Astrocyte (in vitro differentiated cells and primary cell): ENCODE results near the gene DEGS2. TPM values are rescaled to one million over a fixed set of nuclear protein-coding genes. Genes with fewer than 3 reads are reported as not detected.

Experiments
- DNase-seq: peaks from one replicate; pipeline ENCODE4 v3.0.0-alpha.2; 2010; ENCODE audit warnings: low read depth
- FAIRE-seq: peaks from 2 replicates; lab custom pipeline; 2011; peaks lifted over from hg19 to GRCh38; lab: Jason Lieb, UNC
- H2AFZ ChIP-seq: 2 replicates; pipeline ENCODE4 v1.6.0; 2012; ENCODE audit warnings: low read depth, low read length, inconsistent platforms
- H3K27ac ChIP-seq: 2 replicates; pipeline ENCODE4 v1.5.1; 2011; ENCODE audit warnings: low read depth, low read length, inconsistent platforms
- H3K27me3 ChIP-seq: 2 replicates; pipeline ENCODE4 v1.6.0; 2011; ENCODE audit warnings: low read length, inconsistent platforms; ENCODE audit not compliant: insufficient read depth
- H3K36me3 ChIP-seq: 2 replicates; pipeline ENCODE4 v1.5.1; 2011; ENCODE audit warnings: low read length, inconsistent platforms; ENCODE audit not compliant: insufficient read depth
- H3K4me1 ChIP-seq: 2 replicates; pipeline ENCODE4 v1.5.1; 2011; ENCODE audit warnings: low read length, inconsistent platforms; ENCODE audit not compliant: insufficient read depth
- H3K4me2 ChIP-seq: 2 replicates; pipeline ENCODE4 v1.6.0; 2012; ENCODE audit warnings: low read length, inconsistent platforms
- H3K4me3 ChIP-seq: 2 replicates; pipeline ENCODE4 v1.5.1; 2011; ENCODE audit warnings: low read depth, mild to moderate bottlenecking, low read length, inconsistent platforms; ENCODE audit not compliant: insufficient read depth
- H3K79me2 ChIP-seq: 2 replicates; pipeline ENCODE4 v1.6.0; 2012; ENCODE audit warnings: mild to moderate bottlenecking, low read length, inconsistent platforms; ENCODE audit not compliant: insufficient read depth
- H3K9ac ChIP-seq: 2 replicates; pipeline ENCODE4 v1.6.0; 2012; ENCODE audit warnings: mild to moderate bottlenecking, low read length, inconsistent platforms
- H3K9me3 ChIP-seq: 2 replicates; pipeline ENCODE4 v1.5.1; 2012; ENCODE audit warnings: low read depth, mild to moderate bottlenecking, low read length, inconsistent platforms; ENCODE audit not compliant: insufficient read depth
- H4K20me1 ChIP-seq: 2 replicates; pipeline ENCODE4 v1.6.0; 2012; ENCODE audit warnings: low read length, inconsistent platforms; ENCODE audit not compliant: insufficient read depth
- H3K27ac Mint-ChIP-seq: one replicate; pipeline ENCODE4 v1.8.0; 2021; ENCODE audit warnings: mild to moderate bottlenecking, mixed read lengths; ENCODE audit not compliant: unreplicated experiment
- H3K27me3 Mint-ChIP-seq: one replicate; pipeline ENCODE4 v1.8.0; 2021; ENCODE audit warnings: low read depth, mixed read lengths; ENCODE audit not compliant: unreplicated experiment
- H3K36me3 Mint-ChIP-seq: one replicate; pipeline ENCODE4 v1.8.0; 2021; ENCODE audit warnings: low read depth, mixed read lengths; ENCODE audit not compliant: unreplicated experiment
- H3K4me1 Mint-ChIP-seq: one replicate; pipeline ENCODE4 v1.8.0; 2021; ENCODE audit warnings: low read depth, mixed read lengths; ENCODE audit not compliant: unreplicated experiment
- H3K4me3 Mint-ChIP-seq: one replicate; pipeline ENCODE4 v1.8.0; 2021; ENCODE audit warnings: mild to moderate bottlenecking, moderate library complexity, mixed read lengths; ENCODE audit not compliant: unreplicated experiment
- H3K9me3 Mint-ChIP-seq: one replicate; pipeline ENCODE4 v1.8.0; 2021; ENCODE audit warnings: mild to moderate bottlenecking, mixed read lengths; ENCODE audit not compliant: unreplicated experiment
- CTCF ChIP-seq: IDR thresholded peaks from 2 replicates; pipeline ENCODE4 v1.5.1; 2011; ENCODE audit warnings: low read depth, mild to moderate bottlenecking, inconsistent platforms, low read length, moderate library complexity; ENCODE audit not compliant: insufficient read depth
- EZH2 ChIP-seq: IDR thresholded peaks from 2 replicates; pipeline ENCODE4 v1.6.1; 2012; ENCODE audit warnings: mild to moderate bottlenecking, low read length, inconsistent platforms; ENCODE audit not compliant: insufficient read depth
- total RNA-seq: library from RNA; stranded (reverse); gene quantifications from 2 replicates; pipeline ENCODE4 v1.2.1, GENCODE V29; 2021

Gene DEGS2
- total RNA-seq, 1 donor from 2014 or later: not detected

- DNase-seq (no peak), FAIRE-seq (no peak)
- no peak overlapping the region for H3K4me2 ChIP-seq
- H3K9me3 Mint-ChIP-seq: no peaks in the 10 kb centered on the region
- H4K20me1 ChIP-seq: no peaks in the 10 kb centered on the region
- H2AFZ ChIP-seq: no peak overlapping the region
- peak overlapping the region; percentile 75 for H3K27ac Mint-ChIP-seq
- H3K27ac ChIP-seq: no peak overlapping the region
- peaks cover 8% of the 10 kb centered on the region for H3K4me1 ChIP-seq
- H3K36me3 ChIP-seq: no peaks in the 10 kb centered on the region
- H3K4me3 ChIP-seq: no peak overlapping the region
- H3K4me1 Mint-ChIP-seq: no peaks in the 10 kb centered on the region
- H3K27me3 Mint-ChIP-seq: no peaks in the 10 kb centered on the region
- no peaks in the 10 kb centered on the region for H3K9me3 ChIP-seq
- H3K27me3 ChIP-seq: no peaks in the 10 kb centered on the region
- TF ChIP-seq EZH2: no peak
- TF ChIP-seq CTCF: no peak
- peaks cover 12% of the 10 kb centered on the region for H3K36me3 Mint-ChIP-seq
- H3K79me2 ChIP-seq: no peaks in the 10 kb centered on the region
- no peak overlapping the region for H3K9ac ChIP-seq
- no peak overlapping the region for H3K4me3 Mint-ChIP-seq
These were observed 28.3 kb downstream of the DEGS2 start for GRCh38 chr14:100131181-100131580.

- DNase-seq (no peak), FAIRE-seq (no peak)
- H3K27me3 ChIP-seq: no peaks in the 10 kb centered on the region
- no peaks in the 10 kb centered on the region for H3K36me3 ChIP-seq
- H4K20me1 ChIP-seq: no peaks in the 10 kb centered on the region
- peaks cover 8% of the 10 kb centered on the region for H3K4me1 ChIP-seq
- no peak overlapping the region for H3K9ac ChIP-seq
- peaks cover 12% of the 10 kb centered on the region for H3K36me3 Mint-ChIP-seq
- H3K27me3 Mint-ChIP-seq: no peaks in the 10 kb centered on the region
- no peak overlapping the region for H3K4me2 ChIP-seq
- no peak overlapping the region for H3K4me3 Mint-ChIP-seq
- no peaks in the 10 kb centered on the region for H3K79me2 ChIP-seq
- H3K27ac Mint-ChIP-seq: peak overlapping the region; percentile 75
- no peaks in the 10 kb centered on the region for H3K9me3 Mint-ChIP-seq
- no peaks in the 10 kb centered on the region for H3K4me1 Mint-ChIP-seq
- H3K27ac ChIP-seq: no peak overlapping the region
- H2AFZ ChIP-seq: no peak overlapping the region
- TF ChIP-seq EZH2 (no peak), CTCF (no peak)
- no peaks in the 10 kb centered on the region for H3K9me3 ChIP-seq
- H3K4me3 ChIP-seq: no peak overlapping the region
These were observed 28.9 kb downstream of the DEGS2 start for GRCh38 chr14:100130521-100130920.

GRCh38 chr14:100129161-100129589 lies 30.3 kb downstream of the DEGS2 start:
- Histone ChIP-seq H3K4me2 (no peak overlapping the region), H2AFZ (no peak overlapping the region), H3K27ac (no peak overlapping the region), H3K79me2 (no peaks in the 10 kb centered on the region), H3K4me3 (no peak overlapping the region), H3K27me3 (no peaks in the 10 kb centered on the region), H3K9me3 (no peaks in the 10 kb centered on the region), H3K9ac (no peak overlapping the region), H3K4me1 (peaks cover 8% of the 10 kb centered on the region), H3K36me3 (no peaks in the 10 kb centered on the region), H4K20me1 (no peaks in the 10 kb centered on the region)
- Mint-ChIP-seq H3K9me3 (no peaks in the 10 kb centered on the region), H3K27ac (no peak overlapping the region), H3K4me1 (no peaks in the 10 kb centered on the region), H3K36me3 (peaks cover 12% of the 10 kb centered on the region), H3K4me3 (no peak overlapping the region), H3K27me3 (no peaks in the 10 kb centered on the region)
- no peak for TF ChIP-seq EZH2
- TF ChIP-seq CTCF: no peak
- DNase-seq (no peak), FAIRE-seq (no peak)
